ENCODE results near the gene PAX3. TPM values are rescaled to one million over a fixed set of nuclear protein-coding genes. Genes with fewer than 3 reads are reported as not detected.

The PAX3 gene
- total and polyA plus RNA-seq, 9 of the 15 experiments (the other 6 are each of a cell fraction or from before 2014, with no cell fraction given): not detected

DNA sequence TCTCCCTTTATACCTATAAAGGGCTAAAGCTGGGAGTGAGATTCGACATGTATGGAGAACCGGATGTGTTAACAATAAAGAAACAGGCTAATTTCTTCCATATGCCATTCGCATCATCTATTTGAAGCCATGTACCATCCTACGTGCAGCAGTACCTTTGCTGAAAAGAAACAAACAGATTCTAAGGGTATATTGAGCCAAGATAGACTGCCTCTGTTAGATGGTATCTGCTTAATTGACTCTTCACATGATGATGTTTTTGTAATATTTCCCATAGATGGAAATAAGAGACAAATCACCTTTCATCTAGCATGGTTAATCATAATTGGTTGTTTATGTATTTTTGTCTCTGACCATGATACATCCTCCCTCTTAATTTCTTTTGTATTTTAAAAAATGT, 32.1 kb upstream of the PAX3 start (continued):
- TF ChIP-seq ZNF407 (IDR thresholded peaks at IDR 0.05; ENCODE audit: low read depth) (no peak), POLR3A (IDR thresholded peaks at IDR 0.05; ENCODE audit: borderline replicate concordance, extremely low read depth, insufficient read depth, insufficient read length) (no peak), ETV5 (CRISPR knock-in tag; IDR thresholded peaks at IDR 0.05; ENCODE audit: low read depth) (no peak), WHSC1 (IDR thresholded peaks at IDR 0.05; ENCODE audit: low read length) (no peak), ELF2 (CRISPR knock-in tag; IDR thresholded peaks at IDR 0.05) (no peak), MCM2 (IDR thresholded peaks at IDR 0.05; ENCODE audit: low read depth) (no peak), MCM3 (IDR thresholded peaks at IDR 0.05) (no peak), PTBP1 (IDR thresholded peaks at IDR 0.05; ENCODE audit: low read depth, low read length) (no peak), HOXB6 (CRISPR knock-in tag; IDR thresholded peaks at IDR 0.05; ENCODE audit: borderline replicate concordance) (no peak), TRIM24 (IDR thresholded peaks at IDR 0.05) (no peak)
